CD4-positive, alpha-beta T cell (primary cell): Measurements from ENCODE around the gene CNTN4. TPM values are rescaled to one million over a fixed set of nuclear protein-coding genes. Genes with fewer than 3 reads are reported as not detected.

Experiments used
- ATAC-seq: fragments of 200-7000 bp; cut with Tn5 transposase; one replicate; pipeline ENCODE4 v1.10.0; 2022; ENCODE audit warnings: mild to moderate bottlenecking; ENCODE audit not compliant: poor library complexity
- CTCF ChIA-PET: fragments of 350-600 bp; sonication (Branson Sonifier 250); formaldehyde crosslinking; loops from one replicate; lab custom pipeline; 2021; ENCODE audit warnings: antibody characterized with exemption, inconsistent platforms; lab: Charles Lee
- POLR2A ChIA-PET: fragments of 350-600 bp; sonication (Branson Sonifier 250); formaldehyde crosslinking; loops from one replicate; lab custom pipeline; 2021; ENCODE audit warnings: antibody characterized with exemption, inconsistent platforms; lab: Charles Lee
- DNase-seq, 14 experiments: peaks; one replicate each; pipeline ENCODE4 v3.0.0-alpha.2; 2013 to 2020; ENCODE audit warnings: mixed read lengths in 2 of 14
- H3K27ac ChIP-seq, 2 donors: one replicate each; pipeline versions ENCODE4 v1.5.1 to v1.7.0; 2013; ENCODE audit warnings: low read length in 2 of 2, low read depth in 1 of 2, mild to moderate bottlenecking in 1 of 2
- H3K27me3 ChIP-seq, 2 experiments: 1 replicate in 1 of 2; 2 replicates in 1 of 2; pipeline versions ENCODE4 v1.6.1 to v1.7.0; 2013; ENCODE audit warnings: low read length in 2 of 2, control low read depth in 1 of 2, mild to moderate bottlenecking in 1 of 2, moderate library complexity in 1 of 2; ENCODE audit not compliant: insufficient read depth in 2 of 2, control insufficient read depth in 1 of 2
- H3K36me3 ChIP-seq: one replicate; pipeline ENCODE4 v1.6.1; 2013; ENCODE audit warnings: low read length, control low read depth; ENCODE audit not compliant: insufficient read depth
- H3K4me1 ChIP-seq: one replicate; pipeline ENCODE4 v1.6.1; 2013; ENCODE audit warnings: low read length, control low read depth; ENCODE audit not compliant: insufficient read depth
- H3K4me3 ChIP-seq: one replicate; pipeline ENCODE4 v1.5.1; 2013; ENCODE audit warnings: mild to moderate bottlenecking, low read length, moderate library complexity
- H3K9me3 ChIP-seq, 2 experiments: 1 replicate in 1 of 2; 2 replicates in 1 of 2; pipeline versions ENCODE4 v1.6.1 to v1.7.0; 2013; ENCODE audit warnings: low read length in 2 of 2, mild to moderate bottlenecking in 2 of 2, control low read depth in 1 of 2, moderate library complexity in 1 of 2; ENCODE audit not compliant: control insufficient read depth in 1 of 2, insufficient read depth in 1 of 2
- H3K27ac Mint-ChIP-seq: one replicate; pipeline ENCODE4 v1.8.0; 2020; ENCODE audit warnings: mixed read lengths
- H3K27me3 Mint-ChIP-seq: one replicate; pipeline ENCODE4 v1.8.0; 2021; ENCODE audit warnings: mixed read lengths
- H3K36me3 Mint-ChIP-seq: one replicate; pipeline ENCODE4 v1.8.0; 2021; ENCODE audit warnings: low read depth, mixed read lengths
- H3K4me1 Mint-ChIP-seq: one replicate; pipeline ENCODE4 v1.8.0; 2021; ENCODE audit warnings: low read depth, mixed read lengths
- H3K4me3 Mint-ChIP-seq: one replicate; pipeline ENCODE4 v1.8.0; 2020; ENCODE audit warnings: mild to moderate bottlenecking, mixed read lengths
- H3K9me3 Mint-ChIP-seq: one replicate; pipeline ENCODE4 v1.8.0; 2020; ENCODE audit warnings: mixed read lengths
- intact Hi-C, 2 experiments: fragments of 100-400 bp; cut with DNase I in 1 of 2; cut with micrococcal nuclease in 1 of 2; formaldehyde crosslinking; loops; one replicate each; pipeline versions ENCODE4 v1.15.1 to v1.9.0; 2023 to 2025; cut with DNase I, micrococcal nuclease
- total RNA-seq, 174 experiments: library from RNA in 2 of 174; stranded (reverse) in 2 of 174; gene quantifications; one replicate each; pipeline ENCODE4 v1.2.3 and lab custom pipeline; 2021 to 2026
- TF ChIP-seq, protein P1 (sequence below): fragments of 200-600 bp; IDR thresholded peaks from one replicate; pipeline ENCODE4 v1.8.0; 2022; ENCODE audit warnings: antibody characterized with exemption, mild to moderate bottlenecking

The CNTN4 gene
- total RNA-seq, 2 experiments from 2014 or later: not detected

DNA sequence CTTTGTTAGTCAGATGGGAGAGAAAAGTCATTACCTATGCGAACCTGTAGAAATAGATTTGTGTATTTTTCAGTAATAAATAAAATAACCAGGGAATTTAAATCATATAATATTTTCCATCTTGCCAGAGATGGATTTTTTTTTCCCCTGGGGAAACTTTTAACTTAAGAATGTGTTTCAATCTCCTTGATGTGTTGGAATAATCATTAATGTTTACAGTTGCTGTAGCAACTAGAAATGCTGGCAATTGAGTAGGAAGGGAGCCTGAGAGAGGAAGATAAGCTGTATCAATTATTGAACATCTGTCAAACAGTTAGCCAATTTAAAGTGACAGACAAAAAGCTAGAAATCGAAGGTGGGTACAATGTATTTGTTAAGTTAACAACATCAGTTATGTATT is 752.0 kb downstream of the CNTN4 start:
- TF ChIP-seq, protein P1, sequence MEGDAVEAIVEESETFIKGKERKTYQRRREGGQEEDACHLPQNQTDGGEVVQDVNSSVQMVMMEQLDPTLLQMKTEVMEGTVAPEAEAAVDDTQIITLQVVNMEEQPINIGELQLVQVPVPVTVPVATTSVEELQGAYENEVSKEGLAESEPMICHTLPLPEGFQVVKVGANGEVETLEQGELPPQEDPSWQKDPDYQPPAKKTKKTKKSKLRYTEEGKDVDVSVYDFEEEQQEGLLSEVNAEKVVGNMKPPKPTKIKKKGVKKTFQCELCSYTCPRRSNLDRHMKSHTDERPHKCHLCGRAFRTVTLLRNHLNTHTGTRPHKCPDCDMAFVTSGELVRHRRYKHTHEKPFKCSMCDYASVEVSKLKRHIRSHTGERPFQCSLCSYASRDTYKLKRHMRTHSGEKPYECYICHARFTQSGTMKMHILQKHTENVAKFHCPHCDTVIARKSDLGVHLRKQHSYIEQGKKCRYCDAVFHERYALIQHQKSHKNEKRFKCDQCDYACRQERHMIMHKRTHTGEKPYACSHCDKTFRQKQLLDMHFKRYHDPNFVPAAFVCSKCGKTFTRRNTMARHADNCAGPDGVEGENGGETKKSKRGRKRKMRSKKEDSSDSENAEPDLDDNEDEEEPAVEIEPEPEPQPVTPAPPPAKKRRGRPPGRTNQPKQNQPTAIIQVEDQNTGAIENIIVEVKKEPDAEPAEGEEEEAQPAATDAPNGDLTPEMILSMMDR: no peak
- CTCF ChIA-PET: no interaction called here
- no peaks in the 10 kb centered on the region for H3K9me3 ChIP-seq
- no peak overlapping the region for H3K27ac Mint-ChIP-seq
- ATAC-seq (no peak), DNase-seq (no peak)
- H3K4me3 ChIP-seq: no peak overlapping the region
- no peaks in the 10 kb centered on the region for H3K36me3 ChIP-seq
- no peak overlapping the region for H3K27ac ChIP-seq
- intact Hi-C loops: no loop called here
- H3K4me1 ChIP-seq: no peaks in the 10 kb centered on the region
- no peaks in the 10 kb centered on the region for H3K27me3 Mint-ChIP-seq
- H3K9me3 Mint-ChIP-seq: no peaks in the 10 kb centered on the region
- no peaks in the 10 kb centered on the region for H3K36me3 Mint-ChIP-seq
- peaks cover 0 to 4% of the 10 kb centered on the region in 2 experiments for H3K27me3 ChIP-seq
- H3K4me1 Mint-ChIP-seq: no peaks in the 10 kb centered on the region
- POLR2A ChIA-PET: no interaction called here
- no peak overlapping the region for H3K4me3 Mint-ChIP-seq

DNA sequence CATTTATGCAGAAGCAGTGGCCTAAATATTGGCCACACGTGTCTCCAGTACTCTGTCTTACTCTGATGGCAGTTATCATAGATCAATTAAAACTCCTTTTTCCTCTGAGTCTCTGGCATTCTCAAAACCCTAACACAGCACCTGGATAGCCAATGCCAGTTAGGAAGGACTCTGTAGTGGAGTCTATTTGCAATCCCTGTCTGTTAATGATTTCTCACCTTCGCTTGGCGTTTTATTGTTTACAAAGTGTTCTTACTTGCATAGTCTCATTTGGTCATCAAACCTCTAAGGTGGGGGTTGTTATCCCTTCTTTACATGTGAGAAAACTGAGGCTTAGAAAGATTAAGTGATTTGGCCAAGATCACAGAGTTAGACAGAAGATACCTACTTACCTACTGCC is 752.7 kb downstream of the CNTN4 start:
- no peak overlapping the region for H3K27ac ChIP-seq
- peaks cover 0 to 4% of the 10 kb centered on the region in 2 experiments for H3K27me3 ChIP-seq
- no peak overlapping the region for H3K4me3 Mint-ChIP-seq
- TF ChIP-seq, protein P1: no peak
- CTCF ChIA-PET: no interaction called here
- no peak for ATAC-seq
- H3K4me1 Mint-ChIP-seq: peaks cover 3% of the 10 kb centered on the region
- H3K9me3 ChIP-seq: no peaks in the 10 kb centered on the region
- intact Hi-C loops: no loop called here
- H3K36me3 Mint-ChIP-seq: no peaks in the 10 kb centered on the region
- peaks cover under 1% of the 10 kb centered on the region for H3K4me1 ChIP-seq
- no peak for DNase-seq
- POLR2A ChIA-PET: no interaction called here
- no peaks in the 10 kb centered on the region for H3K27me3 Mint-ChIP-seq
- H3K4me3 ChIP-seq: no peak overlapping the region
- no peaks in the 10 kb centered on the region for H3K9me3 Mint-ChIP-seq
- no peaks in the 10 kb centered on the region for H3K36me3 ChIP-seq
- no peak overlapping the region for H3K27ac Mint-ChIP-seq

- Histone ChIP-seq H3K27me3 (peaks cover 0 to 4% of the 10 kb centered on the region in 2 experiments), H3K27ac (no peak overlapping the region), H3K9me3 (no peaks in the 10 kb centered on the region), H3K4me3 (no peak overlapping the region), H3K36me3 (no peaks in the 10 kb centered on the region), H3K4me1 (peaks cover 2% of the 10 kb centered on the region)
- Mint-ChIP-seq H3K27me3 (no peaks in the 10 kb centered on the region), H3K4me3 (no peak overlapping the region), H3K4me1 (peaks cover 3% of the 10 kb centered on the region), H3K27ac (no peak overlapping the region), H3K36me3 (no peaks in the 10 kb centered on the region), H3K9me3 (no peaks in the 10 kb centered on the region)
- DNase-seq (no peak), ATAC-seq (no peak)
- intact Hi-C loops: no loop called here
- CTCF ChIA-PET: no interaction called here
- POLR2A ChIA-PET: no interaction called here
- TF ChIP-seq, protein P1: no peak
Measured at GRCh38 chr3:2851835-2852234, 753.2 kb downstream of the CNTN4 start.
